HFF-Myc (cell line): ENCODE results near the gene CFAP70.

Experiments
- DNase-seq: peaks from one replicate; pipeline ENCODE4 v3.0.0-alpha.2; 2011; ENCODE audit warnings: low read depth; ENCODE audit errors: extremely low read depth
- H3K4me3 ChIP-seq: replicated peaks from 2 replicates; pipeline ENCODE4 v1.5.1; 2011; ENCODE audit warnings: low read depth, mild to moderate bottlenecking, control low read depth, low read length
- TF ChIP-seq, protein P1 (sequence below): IDR thresholded peaks from 2 replicates; pipeline ENCODE4 v1.5.1; 2012; ENCODE audit warnings: mild to moderate bottlenecking, low read depth, low read length, control low read depth; ENCODE audit errors: missing control alignments

The CFAP70 gene

DNA sequence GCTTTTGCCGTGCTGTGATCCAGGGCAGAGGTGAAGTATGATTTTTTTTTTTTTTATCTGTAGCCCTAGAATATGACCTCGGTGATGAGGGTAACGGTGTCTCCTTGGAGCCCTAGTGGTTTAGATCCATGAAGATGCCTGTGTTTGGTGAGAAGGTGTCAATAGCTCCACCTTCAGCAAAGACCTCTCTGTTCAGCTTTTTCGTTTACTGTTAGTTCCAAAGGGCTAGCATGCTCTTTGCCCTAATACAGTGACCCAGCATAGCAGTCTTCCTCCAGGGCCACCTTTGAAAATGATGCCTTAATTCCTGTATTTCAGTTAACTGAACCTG lies 105.5 kb downstream of the CFAP70 start:
- TF ChIP-seq, protein P1, sequence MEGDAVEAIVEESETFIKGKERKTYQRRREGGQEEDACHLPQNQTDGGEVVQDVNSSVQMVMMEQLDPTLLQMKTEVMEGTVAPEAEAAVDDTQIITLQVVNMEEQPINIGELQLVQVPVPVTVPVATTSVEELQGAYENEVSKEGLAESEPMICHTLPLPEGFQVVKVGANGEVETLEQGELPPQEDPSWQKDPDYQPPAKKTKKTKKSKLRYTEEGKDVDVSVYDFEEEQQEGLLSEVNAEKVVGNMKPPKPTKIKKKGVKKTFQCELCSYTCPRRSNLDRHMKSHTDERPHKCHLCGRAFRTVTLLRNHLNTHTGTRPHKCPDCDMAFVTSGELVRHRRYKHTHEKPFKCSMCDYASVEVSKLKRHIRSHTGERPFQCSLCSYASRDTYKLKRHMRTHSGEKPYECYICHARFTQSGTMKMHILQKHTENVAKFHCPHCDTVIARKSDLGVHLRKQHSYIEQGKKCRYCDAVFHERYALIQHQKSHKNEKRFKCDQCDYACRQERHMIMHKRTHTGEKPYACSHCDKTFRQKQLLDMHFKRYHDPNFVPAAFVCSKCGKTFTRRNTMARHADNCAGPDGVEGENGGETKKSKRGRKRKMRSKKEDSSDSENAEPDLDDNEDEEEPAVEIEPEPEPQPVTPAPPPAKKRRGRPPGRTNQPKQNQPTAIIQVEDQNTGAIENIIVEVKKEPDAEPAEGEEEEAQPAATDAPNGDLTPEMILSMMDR, result no peak
- H3K4me3 ChIP-seq, result peak overlapping the region; percentile 99
- no peak for DNase-seq

DNA sequence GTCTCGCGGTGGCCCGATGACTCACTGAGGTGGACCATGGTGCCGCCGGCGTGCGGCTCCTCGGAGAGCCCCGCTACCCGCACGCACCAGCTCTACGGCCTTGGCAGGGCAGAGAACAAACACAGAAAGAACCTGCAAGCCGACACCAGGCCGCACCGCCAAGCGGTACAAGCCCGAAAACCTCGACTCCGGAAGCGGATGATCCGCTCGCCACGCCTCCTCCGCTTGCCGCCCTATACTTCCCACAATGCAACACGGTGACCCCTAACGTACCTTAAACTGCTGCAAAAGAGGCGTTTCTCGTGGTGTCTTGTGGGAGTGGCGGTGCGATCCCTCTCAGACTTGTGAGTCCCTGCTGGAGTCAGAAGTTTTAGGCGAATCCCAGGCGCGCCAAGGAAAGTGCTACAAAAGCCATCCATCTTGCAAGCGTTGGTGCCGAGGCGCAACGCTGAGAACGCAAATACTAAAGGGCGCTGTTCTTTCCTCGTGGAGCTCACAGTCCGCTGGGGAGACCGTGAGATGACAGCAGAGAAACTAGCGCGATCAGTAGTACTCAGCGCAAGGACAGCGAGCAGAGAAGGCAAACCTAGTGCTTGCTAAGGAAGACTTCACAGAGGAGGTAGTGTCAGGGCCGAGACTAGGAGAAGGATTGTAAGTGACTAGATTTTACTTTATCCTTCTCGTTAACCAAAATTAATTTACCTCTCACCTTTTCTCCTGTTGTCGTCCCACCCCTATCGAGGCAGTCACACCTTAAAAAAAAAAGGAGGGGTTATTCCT lies 106.0 kb downstream of the CFAP70 start, which contains the start of gene MRPS16:
Gene MRPS16, minus strand, starts transcription at position 200 of the 780 bp plus-strand sequence. Its CDS starts 162 bp downstream, at position 38.
- peak within 1 kb of the TSS; percentile 99 for H3K4me3 ChIP-seq
- peak; percentile 93 for DNase-seq
- TF ChIP-seq, protein P1, result no peak

DNA sequence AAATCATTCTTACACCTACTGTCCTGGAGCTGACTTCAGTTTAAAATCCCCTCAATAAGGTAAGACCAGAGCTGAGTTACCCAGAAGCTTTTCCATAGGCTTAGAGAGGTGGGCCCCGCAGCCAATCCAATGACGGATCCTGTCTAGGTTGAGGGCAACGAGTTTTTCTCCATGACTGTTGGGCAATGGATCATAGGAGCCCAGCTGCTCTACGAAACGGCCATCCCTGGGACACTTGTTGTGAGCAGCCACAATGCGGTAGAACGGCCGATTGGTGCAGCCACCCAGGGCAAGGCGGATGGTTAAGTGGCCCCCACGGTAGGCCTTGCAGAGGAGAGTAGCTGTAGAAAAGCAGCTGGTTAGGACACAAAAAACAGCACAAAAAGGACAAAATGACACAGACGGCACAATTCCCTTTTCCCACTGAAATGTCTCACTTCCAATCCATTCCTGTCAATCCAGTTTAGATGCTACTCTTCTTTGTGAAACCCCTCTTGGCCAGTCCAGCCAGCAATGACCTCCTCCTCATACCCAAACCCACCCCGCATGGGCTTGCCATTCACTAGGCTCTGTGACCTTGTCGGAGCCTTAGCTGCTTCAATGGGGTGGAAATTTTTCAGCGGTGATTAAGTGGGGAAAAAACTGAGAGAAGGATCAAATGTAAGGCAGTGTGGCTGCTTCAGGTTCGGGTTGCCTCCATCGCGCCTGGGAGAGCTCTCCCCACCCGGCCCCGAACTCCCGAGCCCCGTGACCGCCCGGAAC lies 106.8 kb downstream of the CFAP70 start:
- TF ChIP-seq, protein P1, result no peak
- peak overlapping the region; percentile 99 for H3K4me3 ChIP-seq
- DNase-seq, result no peak

DNA sequence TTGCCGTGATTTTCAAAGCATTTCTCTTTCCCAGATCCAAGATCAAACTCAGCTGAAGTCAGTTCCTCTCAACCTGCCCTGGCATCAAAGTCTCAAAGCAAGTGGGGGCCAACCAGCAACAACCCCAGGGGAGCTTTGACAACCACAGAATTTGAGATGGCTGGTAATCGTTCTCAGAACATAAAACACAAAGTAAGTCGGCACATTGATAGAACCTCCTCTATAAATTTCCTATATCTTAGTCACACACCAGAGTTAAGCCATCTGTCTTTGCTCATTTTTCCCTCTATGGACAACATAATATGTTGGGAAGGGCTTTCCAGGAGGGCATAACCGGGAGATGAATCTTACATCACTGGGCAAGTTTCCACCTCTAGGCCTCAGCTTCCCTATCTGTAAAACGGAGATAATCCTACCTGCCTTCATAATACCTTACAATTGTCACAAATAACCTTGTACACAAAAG lies 110.4 kb downstream of the CFAP70 start:
- no peak overlapping the region for H3K4me3 ChIP-seq
- TF ChIP-seq, protein P1, result no peak
- DNase-seq, result no peak

DNA sequence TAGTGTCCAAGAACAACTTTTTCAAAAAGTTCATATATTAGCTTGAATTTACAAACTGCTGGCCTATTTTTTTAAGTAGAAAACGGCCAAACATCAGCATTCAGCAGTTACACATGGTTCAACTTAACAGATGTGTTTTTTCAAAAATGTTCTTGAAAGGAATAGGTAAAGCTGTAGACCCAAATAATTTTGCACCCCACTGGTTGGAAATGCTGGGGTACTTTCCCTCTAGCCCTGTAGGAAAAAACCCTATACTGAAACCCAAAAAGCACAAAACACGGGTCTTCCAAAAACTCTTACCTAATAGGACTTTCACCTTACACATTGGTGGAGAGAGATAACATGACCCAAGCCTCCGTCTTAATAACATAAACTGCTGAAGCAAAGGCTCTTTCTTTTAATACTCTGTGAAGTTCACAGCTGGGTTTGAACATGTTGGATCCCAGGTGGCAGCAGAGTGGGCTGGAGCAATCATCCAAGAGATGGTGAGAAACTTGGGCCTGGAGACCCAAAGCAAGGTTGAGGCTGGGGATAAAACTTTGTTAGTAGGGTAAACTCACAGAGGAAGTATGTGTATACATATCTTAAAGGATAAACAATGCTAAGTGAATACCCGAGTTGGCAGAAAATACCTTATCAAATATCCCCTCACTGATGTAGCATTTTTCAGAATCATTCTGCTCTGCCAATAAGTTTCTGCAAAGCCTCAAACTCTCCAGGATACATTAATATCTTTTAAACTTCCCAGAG lies 111.0 kb downstream of the CFAP70 start:
- peak overlapping the region; percentile 71 for H3K4me3 ChIP-seq
- no peak for DNase-seq
- TF ChIP-seq, protein P1, result no peak

DNA sequence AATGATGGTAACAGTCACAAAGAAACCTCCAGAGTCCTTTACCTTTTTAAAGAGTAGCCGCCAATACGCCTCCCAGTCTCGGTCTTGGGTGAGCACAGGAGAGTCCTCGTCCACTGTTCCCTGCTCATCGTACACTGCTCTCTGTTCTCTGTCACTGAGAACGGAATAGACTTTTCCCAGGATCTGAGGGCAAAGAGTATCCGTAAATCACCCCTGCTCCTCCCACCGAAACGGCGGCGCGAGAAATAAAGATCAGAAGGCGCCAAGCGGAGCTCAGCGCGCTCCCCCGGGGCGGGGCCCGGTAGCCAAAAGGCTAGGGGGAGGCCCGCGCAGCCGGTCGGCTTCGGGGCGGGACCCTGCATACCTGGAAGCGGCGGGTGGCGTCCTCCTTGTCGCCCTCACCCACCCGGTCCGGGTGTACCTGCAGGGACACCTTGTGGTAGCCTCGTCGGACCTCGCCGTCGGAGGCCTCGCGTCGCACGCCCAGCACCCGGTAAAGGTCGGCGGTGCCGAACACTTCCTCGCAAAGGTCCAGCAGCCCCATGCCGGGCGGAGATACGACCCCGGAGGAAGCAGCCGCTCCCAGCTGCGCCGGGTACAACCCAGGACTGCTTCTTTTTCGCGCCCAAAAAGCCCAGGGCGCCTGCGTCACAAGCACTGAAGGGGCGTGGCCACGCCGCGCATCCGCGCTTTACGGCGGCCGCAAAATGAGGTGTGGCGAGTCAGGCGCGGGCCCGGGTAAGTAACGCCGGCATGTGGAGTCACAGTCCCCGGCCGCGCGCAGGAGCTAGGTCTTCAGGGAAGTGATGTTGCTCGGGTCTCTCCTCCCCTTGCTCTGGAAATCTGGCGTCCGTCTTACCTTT lies 111.8 kb downstream of the CFAP70 start, which contains the start of gene DNAJC9:
Gene DNAJC9, minus strand, starts transcription at position 610 of the 863 bp plus-strand sequence. Its CDS starts 66 bp downstream, at position 544.
- H3K4me3 ChIP-seq, result peak within 1 kb of the TSS; percentile 71
- DNase-seq, result peak; percentile 70
- TF ChIP-seq, protein P1, result no peak
